Measurements from ENCODE around the gene STAU1.
"Not testable (repeated sequence)": the region's sequence is repeated elsewhere in the genome, so short reads cannot be mapped to it uniquely, and the experiment has no call there.

STAU1 gene

GRCh38 chr20:49103647-49104364, 84.3 kb downstream of the STAU1 start:
- no peak for DNase-seq
- TF ChIP-seq CTCF (IDR thresholded peaks at IDR 0.05): no peak
- H3K4me3 Mint-ChIP-seq: no peak overlapping the region
- H3K27me3 Mint-ChIP-seq (ENCODE audit: low read depth, poor library complexity): peaks cover 2% of the 10 kb centered on the region
- peaks cover 8% of the 10 kb centered on the region for H3K9me3 Mint-ChIP-seq
- H3K4me1 Mint-ChIP-seq: peaks cover 28% of the 10 kb centered on the region
- peak overlapping the region; percentile 96 for H3K27ac Mint-ChIP-seq
- H3K36me3 Mint-ChIP-seq (ENCODE audit: low read depth): peaks cover 74% of the 10 kb centered on the region

- Mint-ChIP-seq H3K27me3 (ENCODE audit: low read depth, poor library complexity) (peaks cover 3% of the 10 kb centered on the region), H3K27ac (peak overlapping the region; percentile 87), H3K4me1 (peaks cover 28% of the 10 kb centered on the region), H3K9me3 (peaks cover 5% of the 10 kb centered on the region), H3K4me3 (no peak overlapping the region), H3K36me3 (ENCODE audit: low read depth) (peaks cover 75% of the 10 kb centered on the region)
- no peak for DNase-seq
- TF ChIP-seq CTCF (IDR thresholded peaks at IDR 0.05): no peak
Measured at GRCh38 chr20:49103019-49103418, 85.1 kb downstream of the STAU1 start.

- Mint-ChIP-seq H3K27ac (peak overlapping the region; percentile 79), H3K9me3 (no peaks in the 10 kb centered on the region), H3K4me3 (no peak overlapping the region), H3K36me3 (ENCODE audit: low read depth) (peaks cover 81% of the 10 kb centered on the region), H3K4me1 (peaks cover 28% of the 10 kb centered on the region), H3K27me3 (ENCODE audit: low read depth, poor library complexity) (peaks cover 3% of the 10 kb centered on the region)
- no peak for TF ChIP-seq CTCF (IDR thresholded peaks at IDR 0.05)
- no peak for DNase-seq
Measured at GRCh38 chr20:49100972-49101371, 87.2 kb downstream of the STAU1 start.

- H3K27ac Mint-ChIP-seq; H3K27me3 Mint-ChIP-seq (ENCODE audit: low read depth, poor library complexity); H3K9me3 Mint-ChIP-seq; H3K4me3 Mint-ChIP-seq; DNase-seq: not testable (repeated sequence)
- peaks cover 81% of the 10 kb centered on the region for H3K36me3 Mint-ChIP-seq (ENCODE audit: low read depth)
- H3K4me1 Mint-ChIP-seq: peaks cover 28% of the 10 kb centered on the region
Measured at GRCh38 chr20:49100292-49100691, 87.8 kb downstream of the STAU1 start.

GRCh38 chr20:49099011-49099410, 89.1 kb downstream of the STAU1 start:
- Mint-ChIP-seq H3K27me3 (ENCODE audit: low read depth, poor library complexity) (peaks cover 3% of the 10 kb centered on the region), H3K4me1 (peaks cover 22% of the 10 kb centered on the region), H3K27ac (no peak overlapping the region), H3K9me3 (no peaks in the 10 kb centered on the region), H3K4me3 (no peak overlapping the region), H3K36me3 (ENCODE audit: low read depth) (peaks cover 86% of the 10 kb centered on the region)
- DNase-seq: no peak
- TF ChIP-seq CTCF (IDR thresholded peaks at IDR 0.05): no peak

- Mint-ChIP-seq H3K9me3 (no peaks in the 10 kb centered on the region), H3K4me3 (no peak overlapping the region), H3K27ac (no peak overlapping the region), H3K36me3 (ENCODE audit: low read depth) (peaks cover 86% of the 10 kb centered on the region), H3K27me3 (ENCODE audit: low read depth, poor library complexity) (peaks cover 3% of the 10 kb centered on the region), H3K4me1 (peaks cover 14% of the 10 kb centered on the region)
- TF ChIP-seq CTCF (IDR thresholded peaks at IDR 0.05): no peak
- DNase-seq: no peak
Measured at GRCh38 chr20:49098136-49098535, 90.0 kb downstream of the STAU1 start.

Data from nephron progenitor cell (in vitro differentiated cells).